GM23338 (cell line): Measurements from ENCODE around the gene ADCY5.

Experiments used
- CTCF ChIP-seq, 2 experiments: fragments of 200-600 bp in 1 of 2; sonication (generic) in 1 of 2; conservative IDR thresholded peaks; 2 replicates each; pipeline versions ENCODE4 v1.5.1 to v1.6.1; 2016 to 2017; ENCODE audit warnings: antibody characterized with exemption in 2 of 2, low read depth in 2 of 2, mild to moderate bottlenecking in 2 of 2, moderate library complexity in 1 of 2
- EZH2 ChIP-seq: fragments of 200-600 bp; sonication (generic); IDR thresholded peaks from one replicate; pipeline ENCODE4 v1.8.0; 2017; ENCODE audit warnings: antibody characterized with exemption, mild to moderate bottlenecking, low read depth; ENCODE audit not compliant: unreplicated experiment
- EZH2phosphoT487 ChIP-seq: fragments of 200-600 bp; sonication (generic); IDR thresholded peaks from one replicate; pipeline ENCODE4 v1.8.1; 2018; ENCODE audit warnings: antibody characterized with exemption; ENCODE audit not compliant: unreplicated experiment
- NANOG ChIP-seq: IDR thresholded peaks from 2 replicates; pipeline ENCODE4 v1.6.1; 2016; ENCODE audit warnings: antibody characterized with exemption, borderline replicate concordance
- POLR2AphosphoS5 ChIP-seq: IDR thresholded peaks from 2 replicates; pipeline ENCODE4 v1.6.1; 2016; ENCODE audit warnings: antibody characterized with exemption, low read depth
- REST ChIP-seq: IDR thresholded peaks from one replicate; pipeline ENCODE4 v1.6.1; 2018; ENCODE audit warnings: antibody characterized with exemption; ENCODE audit not compliant: unreplicated experiment
- ZNF114 ChIP-seq: fragments of 250-450 bp; sonication (Bioruptor Pico); IDR thresholded peaks from 2 replicates; pipeline ENCODE4 v1.5.0; 2020; ENCODE audit warnings: mild to moderate bottlenecking, moderate library complexity
- ZNF331 ChIP-seq: fragments of 250-450 bp; sonication (Bioruptor Pico); IDR thresholded peaks from 2 replicates; pipeline ENCODE4 v1.5.0; 2020; ENCODE audit warnings: low read depth, mild to moderate bottlenecking, moderate library complexity
- TF ChIP-seq, protein P1 (sequence below): IDR thresholded peaks from 2 replicates; pipeline ENCODE4 v1.6.1; 2016; ENCODE audit warnings: antibody characterized with exemption

DNA sequence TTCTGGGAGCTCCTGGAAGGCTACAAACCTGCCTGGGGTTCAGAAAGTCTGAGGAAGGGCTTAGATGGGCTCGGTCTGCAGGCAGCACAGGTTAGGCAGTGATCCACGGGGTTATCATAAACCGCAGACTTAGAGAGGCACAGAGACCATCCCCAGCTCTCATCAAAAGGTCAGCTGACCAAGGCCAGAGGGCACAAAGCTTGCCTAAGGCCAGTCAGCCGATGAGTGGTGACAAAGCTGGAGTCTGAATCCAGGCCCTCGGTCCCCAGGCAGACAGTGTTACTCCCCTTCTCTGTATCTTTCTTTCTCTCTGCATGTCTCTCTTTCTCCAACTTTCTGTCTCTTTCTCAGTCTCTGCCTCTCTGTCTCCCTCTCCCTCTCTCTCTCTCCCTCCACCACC, 56.5 kb downstream of the ADCY5 start:
- TF ChIP-seq ZNF331 (CRISPR knock-in tag), result no peak
- TF ChIP-seq, protein P1, sequence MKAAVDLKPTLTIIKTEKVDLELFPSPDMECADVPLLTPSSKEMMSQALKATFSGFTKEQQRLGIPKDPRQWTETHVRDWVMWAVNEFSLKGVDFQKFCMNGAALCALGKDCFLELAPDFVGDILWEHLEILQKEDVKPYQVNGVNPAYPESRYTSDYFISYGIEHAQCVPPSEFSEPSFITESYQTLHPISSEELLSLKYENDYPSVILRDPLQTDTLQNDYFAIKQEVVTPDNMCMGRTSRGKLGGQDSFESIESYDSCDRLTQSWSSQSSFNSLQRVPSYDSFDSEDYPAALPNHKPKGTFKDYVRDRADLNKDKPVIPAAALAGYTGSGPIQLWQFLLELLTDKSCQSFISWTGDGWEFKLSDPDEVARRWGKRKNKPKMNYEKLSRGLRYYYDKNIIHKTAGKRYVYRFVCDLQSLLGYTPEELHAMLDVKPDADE, result no peak
- TF ChIP-seq CTCF (conservative IDR thresholded peaks at IDR 0.05; ENCODE audit: low read depth in 2 of 2), result no peak
- no peak for TF ChIP-seq EZH2
- no peak for TF ChIP-seq NANOG
- TF ChIP-seq POLR2AphosphoS5, result no peak
- no peak for TF ChIP-seq REST
- no peak for TF ChIP-seq EZH2phosphoT487
- TF ChIP-seq ZNF114 (CRISPR knock-in tag), result no peak
